Right atrium auricular region (tissue), 2 donors: ENCODE measurements around the gene OXNAD1. TPM values are rescaled to one million over a fixed set of nuclear protein-coding genes. Genes with fewer than 3 reads are reported as not detected.

Source experiments
- DNase-seq: peaks from one replicate; pipeline ENCODE4 v3.0.0-alpha.2; 2019; ENCODE audit warnings: low spot score
- H3K27ac ChIP-seq, 2 donors: fragments of 200-600 bp; sonication (generic); 1 replicate in 1 of 2; 2 replicates in 1 of 2; pipeline ENCODE4 v1.5.1; 2016 to 2019
- H3K27me3 ChIP-seq, 2 donors: fragments of 200-600 bp; sonication (generic); one replicate each; pipeline versions ENCODE4 v1.5.1 to v1.6.0; 2017 to 2019
- H3K36me3 ChIP-seq: fragments of 200-600 bp; sonication (generic); one replicate; pipeline ENCODE4 v1.5.1; 2016
- H3K4me1 ChIP-seq, 2 donors: fragments of 200-600 bp; sonication (generic); one replicate each; pipeline versions ENCODE4 v1.5.1 to v1.6.0; 2017 to 2019
- H3K4me3 ChIP-seq, 2 donors: fragments of 200-600 bp; sonication (generic); 1 replicate in 1 of 2; 2 replicates in 1 of 2; pipeline ENCODE4 v1.5.1; 2017 to 2019; ENCODE audit warnings: mild to moderate bottlenecking in 1 of 2, moderate library complexity in 1 of 2
- H3K9me3 ChIP-seq, 2 donors: fragments of 200-600 bp; sonication (generic); one replicate each; pipeline ENCODE4 v1.5.1; 2019
- CTCF ChIP-seq, 2 donors: fragments of 200-600 bp; sonication (generic); IDR thresholded peaks; one replicate each; pipeline ENCODE4 v1.5.1; 2019; ENCODE audit warnings: antibody characterized with exemption in 2 of 2
- total RNA-seq, 2 donors: library from RNA; depleted of rRNA; stranded (reverse); fragments of >200 nt; gene quantifications; one replicate each; pipeline ENCODE4 v1.1.0, GENCODE V29; 2016

OXNAD1 gene
- total RNA-seq, 2 donors from 2014 or later = 9.8 to 15.7 TPM

GRCh38 chr3:16241225-16241624 lies 23.8 kb upstream of the OXNAD1 start:
- TF ChIP-seq CTCF (IDR thresholded peaks at IDR 0.05) = no peak
- Histone ChIP-seq H3K9me3 (no peaks in the 10 kb centered on the region), H3K4me3 (no peak overlapping the region), H3K36me3 (no peaks in the 10 kb centered on the region), H3K27ac (no peak overlapping the region), H3K4me1 (peaks cover 0 to 41% of the 10 kb centered on the region in 2 donors), H3K27me3 (no peaks in the 10 kb centered on the region)
- no peak for DNase-seq

GRCh38 chr3:16242177-16242576 lies 22.8 kb upstream of the OXNAD1 start:
- Histone ChIP-seq H3K36me3 (no peaks in the 10 kb centered on the region), H3K27ac (no peak overlapping the region), H3K4me3 (no peak overlapping the region), H3K27me3 (no peaks in the 10 kb centered on the region), H3K9me3 (no peaks in the 10 kb centered on the region), H3K4me1 (peaks cover 0 to 37% of the 10 kb centered on the region in 2 donors)
- no peak for DNase-seq
- TF ChIP-seq CTCF (IDR thresholded peaks at IDR 0.05) = no peak

GRCh38 chr3:16243706-16244490 lies 21.1 kb upstream of the OXNAD1 start:
- Histone ChIP-seq H3K27ac (peak overlapping the region in 1 of 2 donors; percentile 41), H3K9me3 (no peaks in the 10 kb centered on the region), H3K36me3 (no peaks in the 10 kb centered on the region), H3K4me3 (no peak overlapping the region), H3K27me3 (no peaks in the 10 kb centered on the region), H3K4me1 (peaks cover 0 to 35% of the 10 kb centered on the region in 2 donors)
- no peak for DNase-seq
- TF ChIP-seq CTCF (IDR thresholded peaks at IDR 0.05) = no peak

- Histone ChIP-seq H3K4me1 (peaks cover 0 to 23% of the 10 kb centered on the region in 2 donors), H3K4me3 (no peak overlapping the region), H3K9me3 (no peaks in the 10 kb centered on the region), H3K27ac (no peak overlapping the region), H3K36me3 (no peaks in the 10 kb centered on the region), H3K27me3 (no peaks in the 10 kb centered on the region)
- no peak for TF ChIP-seq CTCF (IDR thresholded peaks at IDR 0.05)
- no peak for DNase-seq
These were observed 19.4 kb upstream of the OXNAD1 start for GRCh38 chr3:16245609-16246008.

GRCh38 chr3:16247282-16248061 lies 17.5 kb upstream of the OXNAD1 start:
- peak; percentile 91 for DNase-seq
- peak; percentile 92 to 97 for TF ChIP-seq CTCF (IDR thresholded peaks at IDR 0.05)
- Histone ChIP-seq H3K4me3 (no peak overlapping the region), H3K36me3 (no peaks in the 10 kb centered on the region), H3K27me3 (no peaks in the 10 kb centered on the region), H3K27ac (no peak overlapping the region), H3K9me3 (no peaks in the 10 kb centered on the region), H3K4me1 (peaks cover 0 to 30% of the 10 kb centered on the region in 2 donors)
